Stimulated activated CD4-positive, alpha-beta T cell treated with anti-CD3 and anti-CD28 coated beads, TNF-alpha, amount 100 ng/mL, for 1 hour (primary cell): ENCODE data around the gene PAPSS2.
"Not testable (repeated sequence)": the region's sequence is repeated elsewhere in the genome, so short reads cannot be mapped to it uniquely, and the experiment has no call there.

ENCODE experiments used
- DNase-seq, 3 donors: peaks; one replicate each; pipeline ENCODE4 v3.0.0-alpha.2; 2020; ENCODE audit warnings: low read depth in 3 of 3, low spot score in 1 of 3

PAPSS2 gene

DNA sequence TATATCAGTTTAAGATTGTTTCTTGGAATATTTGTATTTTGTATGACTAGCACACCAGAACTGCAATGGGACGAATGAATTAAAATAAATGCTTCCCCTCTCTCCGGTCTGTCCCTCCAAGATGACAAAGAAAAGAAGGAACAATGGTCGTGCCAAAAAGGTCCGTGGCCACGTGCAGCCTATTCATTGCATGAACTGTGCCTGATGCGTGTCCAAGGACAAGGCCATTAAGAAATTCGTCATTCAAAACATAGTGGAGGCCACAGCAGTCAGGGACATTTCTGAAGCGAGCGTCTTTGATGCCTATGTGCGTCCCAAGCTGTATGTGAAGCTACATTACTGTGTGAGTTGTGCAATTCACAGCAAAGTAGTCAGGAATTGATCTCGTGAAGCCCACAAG lies 17.2 kb upstream of the PAPSS2 start:
- DNase-seq = no peak

DNA sequence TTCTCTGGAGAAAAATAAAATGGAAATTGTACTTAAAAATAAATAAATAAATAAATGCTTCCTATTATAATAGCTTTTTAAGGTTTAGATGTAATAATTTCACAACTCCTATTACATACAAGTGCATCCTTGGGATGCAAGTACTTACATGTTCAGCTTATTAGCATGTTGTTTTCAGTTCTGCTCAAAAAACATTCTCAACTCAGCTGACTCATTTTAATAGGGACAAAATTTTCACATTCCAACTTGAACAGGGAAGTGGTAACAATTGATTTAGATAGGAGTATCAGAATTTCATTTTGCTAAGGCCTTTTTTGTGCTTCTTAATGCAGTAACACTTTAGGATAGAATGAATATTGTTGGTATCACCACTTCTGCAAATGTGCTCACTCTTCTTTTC lies 16.7 kb upstream of the PAPSS2 start:
- DNase-seq = no peak

- no peak for DNase-seq
Measured at GRCh38 chr10:87643920-87644319, 15.8 kb upstream of the PAPSS2 start.

DNA sequence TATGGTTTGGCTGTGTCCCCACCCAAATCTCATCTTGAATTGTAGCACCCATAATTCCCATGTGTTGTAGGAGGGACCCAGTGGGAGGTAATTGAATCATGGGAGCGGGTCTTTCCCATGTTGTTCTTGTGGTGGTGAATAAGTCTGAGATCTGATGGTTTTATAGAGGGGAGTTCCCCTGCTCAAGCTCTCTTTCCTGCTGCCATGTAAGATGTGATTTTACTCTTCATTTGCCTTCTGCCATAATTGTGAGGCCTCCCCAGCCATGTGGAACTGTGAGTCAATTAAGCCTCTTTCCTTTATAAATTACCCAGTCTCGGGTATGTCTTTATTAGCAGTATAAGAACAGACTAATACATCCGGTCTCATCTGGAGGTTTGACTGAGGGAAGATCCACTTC lies 15.2 kb upstream of the PAPSS2 start:
- DNase-seq = not testable (repeated sequence)

DNA sequence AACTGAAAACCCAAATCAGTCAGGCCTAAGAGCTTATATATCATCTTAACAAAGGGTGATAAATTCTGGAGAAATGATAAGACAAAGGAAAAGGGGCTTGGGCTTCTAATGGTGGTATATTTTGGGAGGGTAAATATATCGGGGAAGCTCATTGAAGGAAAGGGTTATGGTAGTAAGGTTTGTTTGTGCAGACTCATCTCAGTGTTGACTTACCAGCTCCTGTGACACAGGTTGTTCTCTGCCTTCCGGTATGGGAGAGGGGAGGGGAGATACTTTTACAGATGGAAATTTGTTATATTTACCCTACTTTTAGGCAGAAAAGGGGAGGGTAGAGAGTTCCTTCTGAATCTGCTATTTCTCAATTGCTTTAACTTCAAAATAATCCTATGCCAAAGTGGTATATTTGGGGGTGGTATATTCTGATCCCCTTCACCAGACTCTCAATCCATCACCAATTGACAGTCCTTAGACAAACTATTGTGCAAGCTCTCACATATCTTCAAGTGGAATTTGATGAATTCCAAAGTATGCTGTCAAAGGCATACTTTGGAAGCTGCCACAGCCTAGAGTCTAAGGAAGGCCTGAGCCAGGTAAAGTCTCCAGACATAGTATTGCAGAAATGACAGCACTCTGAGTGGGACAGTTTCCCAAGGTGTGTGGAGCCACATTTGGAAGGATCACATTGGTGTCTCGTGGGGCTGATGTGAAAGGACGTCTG lies 13.3 kb upstream of the PAPSS2 start:
- no peak for DNase-seq

- DNase-seq = no peak
Measured at GRCh38 chr10:87646935-87647334, 12.7 kb upstream of the PAPSS2 start.

DNA sequence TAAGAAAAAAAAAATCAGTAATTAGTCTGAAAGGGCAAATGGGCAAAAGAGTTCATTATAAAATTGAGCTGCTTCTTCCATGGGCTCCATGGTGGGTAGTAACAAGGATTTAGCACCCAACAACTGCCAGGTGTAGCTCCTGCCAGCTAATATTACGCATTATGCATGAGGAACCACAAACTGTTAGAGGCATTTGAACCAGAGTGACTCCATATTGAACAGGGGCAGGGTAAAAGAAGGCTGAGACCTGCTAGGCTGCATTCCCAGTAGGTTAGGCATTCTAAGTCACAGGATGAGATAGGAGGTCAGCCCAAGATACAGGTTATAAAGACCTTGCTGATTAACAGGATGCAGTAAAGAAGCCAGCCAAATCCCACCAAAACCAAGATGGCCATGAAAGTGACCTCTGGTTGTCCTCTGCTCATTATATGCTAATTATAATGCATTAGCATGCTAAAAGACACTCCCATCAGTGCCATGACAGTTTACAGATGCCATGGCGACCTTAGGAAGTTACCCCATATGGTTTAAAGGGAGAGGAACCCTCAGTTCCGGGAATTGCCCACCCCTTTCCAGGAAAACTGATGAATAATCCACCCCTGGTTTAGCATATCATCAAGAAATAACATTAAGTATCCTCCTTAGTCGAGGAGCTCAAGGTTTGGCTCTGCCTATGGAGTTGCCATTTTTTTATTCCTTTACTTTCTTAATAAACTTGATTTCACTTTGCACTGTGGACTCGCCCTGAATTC lies 8.7 kb upstream of the PAPSS2 start:
- no peak for DNase-seq

- DNase-seq = no peak
Measured at GRCh38 chr10:87651801-87652200, 7.9 kb upstream of the PAPSS2 start.

DNA sequence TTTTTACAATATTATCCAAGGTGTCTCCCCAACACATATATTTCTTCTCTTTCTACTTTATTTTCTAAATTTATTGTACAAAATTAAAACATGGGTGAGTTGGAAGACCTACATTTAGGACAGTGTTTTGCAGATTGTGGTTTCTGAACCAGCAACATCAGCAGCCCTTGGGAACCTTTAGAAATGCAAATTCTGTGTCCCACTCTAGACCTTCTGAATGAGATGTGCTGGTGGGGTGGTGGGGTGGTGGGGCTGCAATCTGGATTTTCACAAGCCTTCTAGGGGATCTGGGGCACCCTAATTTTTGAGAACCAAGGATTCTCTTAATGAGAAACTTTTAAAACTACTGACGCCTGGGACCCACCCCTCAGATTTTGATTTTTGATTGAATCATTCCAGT lies 7.4 kb upstream of the PAPSS2 start:
- no peak for DNase-seq

DNA sequence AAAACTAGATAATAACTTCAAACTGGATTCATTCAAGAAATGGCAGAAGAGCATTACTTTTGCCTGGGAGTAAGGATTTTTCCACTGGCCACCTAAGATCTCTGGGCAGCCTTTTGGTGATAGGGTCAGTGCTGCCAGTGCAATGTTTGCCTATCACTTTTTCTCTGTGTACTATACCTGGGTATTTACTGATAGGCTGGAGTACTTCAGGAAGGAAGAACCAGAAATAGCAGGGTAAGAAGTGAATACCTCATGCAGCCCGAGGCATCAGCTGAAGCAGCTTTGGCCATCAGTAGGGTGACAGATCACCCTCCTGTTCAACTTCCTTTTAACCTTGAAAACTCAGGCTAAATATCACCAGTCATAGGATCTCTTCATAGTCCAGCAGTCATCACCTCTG lies 5.5 kb upstream of the PAPSS2 start:
- DNase-seq = no peak

DNA sequence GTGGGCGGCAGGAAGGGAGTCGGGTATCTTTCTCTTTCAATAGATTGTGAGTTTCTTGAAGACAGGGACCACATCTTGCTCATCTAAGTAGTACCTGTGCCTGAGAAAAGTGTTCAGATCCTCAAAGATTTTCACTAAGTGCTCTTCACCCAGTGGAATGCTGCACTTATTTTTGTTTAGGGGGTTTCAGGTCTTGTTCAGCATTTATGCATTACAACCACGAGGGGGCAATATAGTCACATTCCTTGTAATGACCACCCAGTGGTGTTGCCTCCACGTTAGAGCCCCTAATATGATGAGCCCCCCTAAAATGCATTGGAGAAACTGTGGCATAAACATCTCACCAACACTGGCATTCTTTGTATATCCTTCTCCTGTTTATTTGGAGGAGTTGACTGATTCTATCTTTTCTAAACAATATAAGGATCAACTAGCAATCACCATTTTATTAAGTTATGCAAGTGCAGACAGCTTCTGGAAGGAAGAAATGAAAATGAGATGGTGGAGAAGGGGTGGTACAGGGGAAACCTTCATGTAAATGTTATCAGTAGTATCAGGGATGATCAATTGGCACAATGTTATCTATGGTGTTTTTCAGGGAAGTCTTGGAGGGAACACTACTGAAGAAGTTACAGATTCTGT lies 3.1 kb upstream of the PAPSS2 start:
- no peak for DNase-seq

DNA sequence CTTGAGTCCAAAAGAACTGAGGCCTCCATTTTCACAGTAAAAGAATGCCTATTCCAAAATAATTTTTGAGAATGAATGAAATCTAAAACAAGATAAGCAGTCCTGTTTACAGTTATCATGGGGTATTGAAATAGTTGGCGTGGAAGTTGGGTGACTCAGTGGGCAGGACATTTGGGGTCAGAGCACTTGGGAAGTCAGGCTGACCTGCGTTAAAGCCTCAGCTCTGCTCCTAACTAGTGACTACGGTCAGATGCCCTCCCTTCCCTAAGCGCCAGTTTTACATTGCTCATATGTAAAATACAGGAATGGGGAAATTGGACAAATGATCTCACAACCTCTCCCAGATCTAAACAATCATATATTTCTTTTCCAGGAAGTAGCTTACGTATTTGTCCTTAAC lies 2.3 kb upstream of the PAPSS2 start:
- no peak for DNase-seq

- DNase-seq = no peak
Measured at GRCh38 chr10:87658321-87658795, 1.3 kb upstream of the PAPSS2 start.

- DNase-seq = no peak
Measured at GRCh38 chr10:87658858-87659555, 671 bp upstream of the PAPSS2 start.

DNA sequence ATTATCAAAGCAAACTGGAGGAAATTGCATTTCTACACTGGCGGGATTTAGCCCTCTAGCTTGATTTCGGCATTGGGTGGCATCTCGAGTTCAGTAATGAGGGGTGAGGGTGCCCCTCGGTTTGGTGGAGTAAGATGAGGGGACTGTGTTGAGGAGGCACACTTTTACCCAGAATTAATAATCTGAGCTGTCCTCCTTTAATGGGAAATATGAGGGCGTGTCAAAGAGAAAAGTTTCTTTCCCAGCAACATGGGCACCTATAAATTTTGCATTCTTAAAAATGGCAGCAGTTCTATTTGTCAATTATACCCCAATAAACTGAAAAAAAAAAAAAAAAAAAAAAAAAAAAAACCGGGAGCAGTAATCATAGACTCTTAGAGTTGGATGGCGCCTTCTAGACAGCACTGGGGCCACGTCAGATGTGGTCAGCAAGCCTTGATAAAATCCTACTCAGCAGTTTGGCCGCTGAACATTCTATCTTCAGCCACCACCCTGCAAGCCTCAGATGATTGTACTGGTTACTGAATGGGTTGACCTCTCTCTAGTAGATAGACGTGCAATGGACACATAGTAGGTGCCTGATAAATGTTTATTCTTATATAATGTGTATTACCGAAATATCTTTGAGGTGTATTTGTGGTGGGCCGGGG lies 931 bp downstream of the PAPSS2 start:
- DNase-seq = no peak

GRCh38 chr10:87661861-87662785 lies 2.4 kb downstream of the PAPSS2 start:
- DNase-seq = no peak

DNA sequence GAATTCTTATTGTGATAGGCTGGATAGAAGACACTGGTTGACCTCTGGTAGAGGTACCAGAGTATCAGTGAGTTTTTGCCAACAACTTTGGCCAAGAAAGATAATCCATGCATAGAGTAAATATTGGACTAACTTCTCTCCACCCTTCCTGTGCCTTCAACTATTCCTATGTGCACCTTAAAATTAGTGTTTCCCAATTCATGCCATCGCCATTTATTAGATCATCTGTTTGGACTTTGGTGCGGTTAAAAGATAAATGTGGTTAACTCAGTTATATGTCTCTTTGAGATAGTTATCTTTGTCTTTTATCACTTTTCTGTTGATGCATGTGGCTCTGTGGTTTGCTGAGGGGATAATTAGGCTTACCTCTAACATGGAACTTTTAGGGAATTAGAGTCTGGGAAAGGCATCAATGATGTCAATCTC lies 4.6 kb downstream of the PAPSS2 start:
- DNase-seq = no peak

- no peak for DNase-seq
Measured at GRCh38 chr10:87667493-87667892, 7.8 kb downstream of the PAPSS2 start.

- DNase-seq = no peak
Measured at GRCh38 chr10:87668324-87669074, 8.8 kb downstream of the PAPSS2 start.
